NOMO-1 treated with DMSO at 0.1 percent for 48 hours (cell line): ENCODE data around the gene LRP4.

Source experiments
- DNase-seq: peaks from one replicate; lab custom pipeline; 2025; ENCODE audit not compliant: unreplicated experiment; lab: John Stamatoyannopoulos, UW

LRP4 gene

GRCh38 chr11:46918788-46919513 is 601 bp upstream of the LRP4 start:
- DNase-seq = no peak

- DNase-seq = no peak
Measured at GRCh38 chr11:46917762-46918082, 628 bp downstream of the LRP4 start.

GRCh38 chr11:46917109-46917761 is 1.1 kb downstream of the LRP4 start:
- DNase-seq = no peak

- DNase-seq = peak; percentile 18
Measured at GRCh38 chr11:46916286-46917108, 1.9 kb downstream of the LRP4 start.

- no peak for DNase-seq
Measured at GRCh38 chr11:46914910-46915309, 3.4 kb downstream of the LRP4 start.

- no peak for DNase-seq
Measured at GRCh38 chr11:46914363-46914762, 4.0 kb downstream of the LRP4 start.

GRCh38 chr11:46913484-46913883 is 4.9 kb downstream of the LRP4 start:
- no peak for DNase-seq

GRCh38 chr11:46912526-46913150 is 5.7 kb downstream of the LRP4 start:
- no peak for DNase-seq

- no peak for DNase-seq
Measured at GRCh38 chr11:46907606-46908005, 10.7 kb downstream of the LRP4 start.

GRCh38 chr11:46906609-46907041 is 11.7 kb downstream of the LRP4 start:
- DNase-seq = no peak

GRCh38 chr11:46905806-46906205 is 12.5 kb downstream of the LRP4 start:
- DNase-seq = no peak

- DNase-seq = no peak
Measured at GRCh38 chr11:46903846-46904245, 14.5 kb downstream of the LRP4 start.

- DNase-seq = no peak
Measured at GRCh38 chr11:46902694-46903093, 15.7 kb downstream of the LRP4 start.

- DNase-seq = peak; percentile 24
Measured at GRCh38 chr11:46901156-46901555, 17.2 kb downstream of the LRP4 start.

GRCh38 chr11:46900091-46900746 is 18.1 kb downstream of the LRP4 start:
- no peak for DNase-seq

- no peak for DNase-seq
Measured at GRCh38 chr11:46899501-46900025, 18.8 kb downstream of the LRP4 start.

- DNase-seq = no peak
Measured at GRCh38 chr11:46898396-46899095, 19.8 kb downstream of the LRP4 start.

- DNase-seq = peak; percentile 66
Measured at GRCh38 chr11:46896719-46897406, 21.5 kb downstream of the LRP4 start.

- no peak for DNase-seq
Measured at GRCh38 chr11:46895821-46896220, 22.5 kb downstream of the LRP4 start.

- no peak for DNase-seq
Measured at GRCh38 chr11:46894961-46895360, 23.4 kb downstream of the LRP4 start.
